Ovary (tissue), 9 donors: ENCODE measurements around the gene TRAF1. TPM values are rescaled to one million over a fixed set of nuclear protein-coding genes. Genes with fewer than 3 reads are reported as not detected.

ENCODE experiments used
- DNase-seq, 5 donors: peaks; one replicate each; pipeline ENCODE4 v3.0.0-alpha.2; 2019 to 2020
- H3K27ac ChIP-seq, 2 donors: fragments of 200-600 bp; one replicate each; pipeline versions ENCODE4 v1.5.1 to v1.8.0; 2019 to 2022
- H3K27me3 ChIP-seq: fragments of 200-600 bp; one replicate; pipeline ENCODE4 v1.8.0; 2022
- H3K36me3 ChIP-seq: fragments of 200-600 bp; sonication (generic); one replicate; pipeline ENCODE4 v1.5.1; 2019
- H3K4me1 ChIP-seq: one replicate; pipeline ENCODE4 v1.8.1; 2013; ENCODE audit warnings: mild to moderate bottlenecking, moderate library complexity; ENCODE audit not compliant: insufficient read depth
- H3K4me3 ChIP-seq: fragments of 200-600 bp; sonication (generic); one replicate; pipeline ENCODE4 v1.5.1; 2017
- H3K9me3 ChIP-seq, 2 donors: fragments of 200-600 bp in 1 of 2; sonication (generic) in 1 of 2; one replicate each; pipeline versions ENCODE4 v1.5.1 to v1.8.1; 2013 to 2019; ENCODE audit warnings: mild to moderate bottlenecking in 1 of 2, moderate library complexity in 1 of 2
- CTCF ChIP-seq, 3 donors: fragments of 450-650 bp in 2 of 3; fragments of 200-600 bp in 1 of 3; IDR thresholded peaks; one replicate each; pipeline versions ENCODE4 v1.5.1 to v1.8.0; 2016 to 2022; ENCODE audit warnings: antibody characterized with exemption in 3 of 3, mild to moderate bottlenecking in 1 of 3
- EP300 ChIP-seq: sonication (generic); formaldehyde crosslinking; IDR thresholded peaks from one replicate; pipeline ENCODE4 v1.6.1; 2017; ENCODE audit warnings: antibody characterized with exemption
- POLR2A ChIP-seq: fragments of 450-650 bp; IDR thresholded peaks from one replicate; pipeline ENCODE4 v1.6.1; 2017; ENCODE audit warnings: antibody characterized with exemption, mild to moderate bottlenecking, moderate library complexity
- WGBS, 3 donors: extraction: QIAGEN DNeasy Blood & Tissue Kit in 1 of 3; methylation state at CpG; one replicate each; pipeline versions ENCODE4 v1.1.5 to v1.1.7; 2013 to 2017; 5-methylcytosine and 5-hydroxymethylcytosine counted together
- intact Hi-C, 4 donors: fragments of 100-400 bp; cut with DNase I; formaldehyde crosslinking; loops; one replicate each; pipeline versions ENCODE4 v1.11.0 to v1.15.1; 2022 to 2023
- polyA plus RNA-seq, 2 donors: library from polyadenylated mRNA; stranded (reverse); fragments of 200-250 nt in 1 of 2; fragments of 350-450 nt in 1 of 2; fragmentation: Illumina TruSeq in 1 of 2; extraction: RNeasy Lipid Tissue Mini Kit (QIAGEN cat#74804) in 1 of 2; gene quantifications; one replicate each; pipeline ENCODE4 v1.2.3, GENCODE V29; 2013 to 2014
- total RNA-seq, 7 donors: library from RNA; depleted of rRNA in 2 of 7; stranded (reverse); fragments of >200 nt in 2 of 7; fragmentation: NEBNext Ultra II Directional in 3 of 7; extraction: Animal tissue kit (Norgen Biotek cat#: 25700) in 3 of 7; gene quantifications; one replicate each; pipeline versions ENCODE4 v1.1.0 to v1.2.4, GENCODE V29; 2016 to 2023
- donor health status: DM: no; HTN: no; CAD: no; lungs with moderate emphysema.
- donor health status: DM: no; HTN: no; CAD: no.
- donor health status: Bipolar disorder and iron deficiency.
- donor health status: DM: yes; HTN: yes; CAD: no.
- donor health status: DM: no; HTN: no; CAD: no.
- donor health status: DM: yes; HTN: yes; CAD: no.

TRAF1 gene
- total and polyA plus RNA-seq, 9 donors: 4.1 to 9.4 (median 5.5) TPM

- H3K36me3 ChIP-seq: no peaks in the 10 kb centered on the region
- H3K27me3 ChIP-seq: no peaks in the 10 kb centered on the region
- intact Hi-C loops: no loop called here
- 45 to 66% (median 57%) methylated on average over 3 of the region's 3 CpGs for WGBS, 3 donors
- TF ChIP-seq POLR2A (no peak), CTCF (IDR thresholded peaks at IDR 0.05) (no peak), EP300 (no peak)
- peaks cover 5% of the 10 kb centered on the region for H3K4me1 ChIP-seq
- no peaks in the 10 kb centered on the region for H3K9me3 ChIP-seq
- no peak for DNase-seq
- H3K4me3 ChIP-seq: no peak overlapping the region
- no peak overlapping the region for H3K27ac ChIP-seq
These were observed 28.2 kb downstream of the TRAF1 start for GRCh38 chr9:120898396-120898795.

GRCh38 chr9:120895951-120896350 is 30.6 kb downstream of the TRAF1 start:
- intact Hi-C loops: no loop called here
- H3K4me3 ChIP-seq: no peak overlapping the region
- H3K27ac ChIP-seq: no peak overlapping the region
- no peak for TF ChIP-seq CTCF (IDR thresholded peaks at IDR 0.05)
- TF ChIP-seq POLR2A: no peak
- TF ChIP-seq EP300: no peak
- WGBS, 3 donors: 94 to 96% (median 94%) methylated on average over 2 of the region's 2 CpGs
- peaks cover 5% of the 10 kb centered on the region for H3K4me1 ChIP-seq
- no peaks in the 10 kb centered on the region for H3K27me3 ChIP-seq
- H3K9me3 ChIP-seq: no peaks in the 10 kb centered on the region
- no peak for DNase-seq
- H3K36me3 ChIP-seq: no peaks in the 10 kb centered on the region

- no peaks in the 10 kb centered on the region for H3K9me3 ChIP-seq
- DNase-seq: peak; percentile 70 to 87 (median 77)
- 5 to 26% (median 7%) methylated on average over 56 to 63 of the region's 63 CpGs for WGBS, 3 donors
These were observed 32.1 kb downstream of the TRAF1 start for GRCh38 chr9:120894321-120895148.

GRCh38 chr9:120893611-120894307 is 32.8 kb downstream of the TRAF1 start:
- 84 to 91% (median 87%) methylated on average over 13 of the region's 13 CpGs for WGBS, 3 donors
- intact Hi-C loops: no loop called here
- peak overlapping the region; percentile 66 to 80 for H3K27ac ChIP-seq
- H3K9me3 ChIP-seq: no peaks in the 10 kb centered on the region
- peaks cover 5% of the 10 kb centered on the region for H3K4me1 ChIP-seq
- no peak overlapping the region for H3K4me3 ChIP-seq
- no peaks in the 10 kb centered on the region for H3K27me3 ChIP-seq
- no peak for DNase-seq
- no peak for TF ChIP-seq CTCF (IDR thresholded peaks at IDR 0.05)
- TF ChIP-seq POLR2A: no peak
- no peak for TF ChIP-seq EP300
- no peaks in the 10 kb centered on the region for H3K36me3 ChIP-seq

More at GRCh38 chr9:120894321-120895148, 32.1 kb downstream of the TRAF1 start:
- Histone ChIP-seq H3K4me1 (peaks cover 5% of the 10 kb centered on the region), H3K27ac (peak overlapping the region; percentile 66 to 80), H3K36me3 (no peaks in the 10 kb centered on the region), H3K27me3 (no peaks in the 10 kb centered on the region), H3K4me3 (no peak overlapping the region)
- no peak for TF ChIP-seq CTCF (IDR thresholded peaks at IDR 0.05)
- TF ChIP-seq POLR2A: no peak
- intact Hi-C loops: no loop called here
